Renal cortex interstitium (tissue), 11 donors: ENCODE results near the gene BCAS3. TPM values are rescaled to one million over a fixed set of nuclear protein-coding genes. Genes with fewer than 3 reads are reported as not detected.
"Not testable (repeated sequence)": the region's sequence is repeated elsewhere in the genome, so short reads cannot be mapped to it uniquely, and the experiment has no call there.

Experiments used
- DNase-seq, 11 donors: peaks; one replicate each; pipeline ENCODE4 v3.0.0-alpha.2; 2013; ENCODE audit warnings: low read depth in 9 of 11, low spot score in 4 of 11; ENCODE audit errors: extremely low read depth in 1 of 11
- polyA plus RNA-seq, 3 donors: library from polyadenylated mRNA; unstranded; fragments of 120-200 nt; gene quantifications; one replicate each; pipeline ENCODE4 v1.2.1, GENCODE V29; 2013; ENCODE audit not compliant: insufficient read length in 3 of 3

Gene BCAS3
- polyA plus RNA-seq, 3 donors = 27.0 to 30.9 (median 28.9) TPM

DNA sequence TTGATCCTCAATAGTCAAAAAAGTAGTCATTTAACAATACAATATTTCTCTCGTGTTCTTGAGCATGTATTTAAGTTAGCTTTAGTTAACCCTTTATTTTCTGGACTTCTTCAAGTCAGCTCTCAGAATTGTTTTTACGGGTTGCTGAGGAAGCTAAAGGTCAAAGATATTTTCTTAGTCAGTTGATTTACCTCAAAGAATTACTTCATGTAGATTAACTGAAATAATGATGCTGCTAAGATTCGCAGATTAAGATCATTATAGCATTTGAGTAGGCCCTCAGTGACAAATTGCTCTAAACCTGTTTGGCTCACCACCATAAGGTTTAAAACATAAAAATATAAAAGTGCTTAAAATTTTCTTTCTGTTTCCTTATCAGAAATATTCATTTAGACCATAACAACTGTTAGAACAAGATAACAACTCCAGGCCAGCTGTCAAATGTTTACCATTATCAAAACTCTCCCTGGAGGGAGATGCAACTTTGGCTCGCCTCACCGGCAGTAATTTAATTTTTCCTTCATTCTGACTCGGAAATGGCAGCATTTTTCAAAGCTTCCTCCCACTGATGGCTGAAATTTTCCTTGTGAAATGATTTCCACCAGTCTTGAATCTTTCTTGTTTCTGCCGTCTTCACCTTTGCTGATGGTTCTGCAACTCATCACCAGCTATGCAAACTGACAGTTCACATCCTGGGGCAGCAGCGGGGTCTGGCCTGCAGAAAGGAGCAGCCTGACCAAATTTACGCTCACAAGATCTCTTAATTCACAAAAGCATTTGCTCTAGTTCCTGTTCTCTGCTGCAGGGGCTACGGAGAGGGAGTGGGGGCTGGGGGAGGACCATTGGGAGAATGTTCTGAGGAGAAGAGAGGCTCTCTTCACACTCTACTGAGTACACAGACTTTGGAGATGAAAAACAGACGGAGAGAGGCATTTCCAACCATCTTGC lies 467.2 kb downstream of the BCAS3 start:
- DNase-seq = peak in 1 of 11 donors; percentile 57

DNA sequence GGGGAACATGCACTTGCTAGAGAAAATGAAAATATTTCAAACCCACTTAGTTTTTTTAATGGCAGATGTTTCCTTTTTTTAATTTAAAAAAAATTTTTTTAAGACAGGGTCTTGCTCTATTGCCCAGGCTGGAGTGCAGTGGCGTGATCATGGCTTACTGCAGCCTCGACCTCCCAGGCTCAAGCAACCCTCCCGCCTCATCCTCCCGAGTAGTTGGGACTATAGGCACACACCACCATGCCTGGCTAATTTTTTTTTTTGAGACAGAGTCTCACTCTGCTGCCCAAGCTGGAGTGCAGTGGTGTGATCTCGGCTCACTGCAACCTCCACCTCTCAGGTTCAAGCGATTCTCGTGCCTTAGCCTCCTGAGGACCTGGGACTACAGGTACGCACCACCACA lies 469.2 kb downstream of the BCAS3 start:
- DNase-seq = not testable (repeated sequence)

DNA sequence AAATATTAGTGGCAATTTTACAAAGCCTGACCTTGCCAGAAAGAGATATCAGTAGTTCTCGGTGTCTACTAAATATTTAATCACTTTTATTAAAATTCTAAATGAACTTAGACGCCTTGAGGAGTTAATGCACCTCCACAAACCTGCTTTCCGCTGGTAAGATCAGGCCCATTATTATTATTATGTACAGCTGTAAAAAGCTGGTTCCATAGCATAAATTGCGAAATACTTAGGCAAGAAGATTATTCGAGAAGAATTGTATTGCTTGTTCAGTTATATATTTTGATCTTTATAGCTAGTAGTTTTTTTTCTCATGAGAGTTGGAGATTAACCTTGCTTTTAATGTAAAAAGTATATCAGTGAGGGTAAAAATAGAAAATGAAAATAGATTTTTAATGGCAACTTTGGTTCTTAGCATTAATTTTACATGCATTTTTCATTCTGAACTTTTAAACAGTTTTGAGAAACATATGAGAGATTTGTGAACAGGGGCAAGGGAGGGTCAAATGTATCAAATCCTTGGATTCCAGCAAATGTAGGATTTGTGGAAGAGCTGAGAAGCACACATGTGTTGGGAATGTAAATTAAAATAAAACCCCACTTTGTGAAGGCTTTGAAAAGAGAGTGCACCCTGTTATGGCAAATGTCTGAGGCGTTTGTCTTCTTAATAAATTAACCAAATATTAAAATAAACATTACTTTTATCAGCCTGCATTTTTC lies 471.6 kb downstream of the BCAS3 start:
- no peak for DNase-seq

DNA sequence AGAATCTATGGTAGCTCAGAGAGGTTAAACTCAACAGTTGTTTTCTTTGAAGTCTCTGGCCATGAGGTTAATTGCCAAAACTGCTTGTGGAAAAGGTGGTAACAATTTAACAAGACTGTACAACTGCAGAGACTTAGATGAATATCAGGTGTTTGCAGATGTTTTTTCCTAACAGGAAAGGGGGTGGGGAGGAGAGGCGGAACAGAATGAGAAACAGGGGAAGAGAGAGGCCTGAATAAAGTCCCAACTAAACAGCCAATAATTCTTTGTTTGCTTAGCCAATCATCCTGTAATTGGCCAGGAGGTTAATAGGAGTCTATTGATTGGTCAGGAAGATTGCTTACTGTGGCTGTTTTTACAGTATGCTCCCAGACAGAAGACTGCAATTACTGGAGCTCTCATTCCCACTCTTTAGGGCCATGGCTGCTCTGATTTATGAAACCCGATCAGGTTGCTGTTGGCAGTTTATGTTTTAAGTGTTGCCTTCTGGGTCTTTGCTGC lies 472.3 kb downstream of the BCAS3 start:
- peak in 2 of 11 donors; percentile 57 to 61 for DNase-seq

DNA sequence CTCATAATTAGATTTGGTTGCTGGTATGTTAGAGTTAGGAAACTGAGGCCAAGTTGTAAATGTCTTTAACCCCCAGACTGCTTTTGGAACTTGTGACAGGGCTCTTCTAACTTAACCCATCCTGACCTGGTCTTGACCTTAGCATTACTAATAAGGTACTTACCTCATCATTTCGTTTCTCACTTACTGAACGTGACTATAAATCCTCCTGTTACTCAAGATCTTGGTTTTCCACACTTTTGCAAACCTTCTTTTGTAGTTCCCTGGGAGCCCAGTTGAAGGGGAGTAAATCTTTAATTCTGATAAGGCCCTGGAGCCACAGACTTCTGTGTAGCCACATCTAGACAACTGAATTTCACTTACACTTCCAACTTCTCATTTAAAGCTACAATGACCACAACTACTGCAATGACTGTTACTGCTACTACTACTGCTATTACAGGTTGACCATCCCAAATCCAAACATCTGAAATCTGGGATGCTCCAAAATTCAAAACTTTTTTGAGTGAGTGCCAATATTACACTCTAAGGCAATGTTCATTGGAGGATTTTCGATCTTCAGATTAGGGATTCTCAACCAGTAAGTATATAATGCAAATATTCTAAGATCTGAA lies 473.1 kb downstream of the BCAS3 start:
- DNase-seq = no peak

DNA sequence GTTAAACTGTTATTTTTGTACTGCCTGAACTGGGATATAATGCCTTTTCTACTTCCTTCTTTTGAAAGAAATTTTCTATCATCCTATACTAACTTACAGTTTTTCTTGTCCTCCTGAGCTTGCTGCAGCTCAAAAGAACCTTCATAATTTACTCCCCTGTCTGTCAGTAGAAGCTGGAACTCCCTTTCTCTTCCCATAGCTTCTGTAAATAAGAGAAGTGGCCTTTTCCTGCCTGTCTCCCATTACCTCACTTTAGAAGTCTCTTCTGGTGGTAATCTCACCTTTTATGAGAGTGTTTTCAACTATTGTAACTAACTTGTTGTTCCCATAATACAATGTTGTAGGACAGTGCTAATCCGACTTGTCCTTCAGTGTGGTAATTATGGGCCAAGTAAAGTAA lies 475.2 kb downstream of the BCAS3 start:
- DNase-seq = no peak

DNA sequence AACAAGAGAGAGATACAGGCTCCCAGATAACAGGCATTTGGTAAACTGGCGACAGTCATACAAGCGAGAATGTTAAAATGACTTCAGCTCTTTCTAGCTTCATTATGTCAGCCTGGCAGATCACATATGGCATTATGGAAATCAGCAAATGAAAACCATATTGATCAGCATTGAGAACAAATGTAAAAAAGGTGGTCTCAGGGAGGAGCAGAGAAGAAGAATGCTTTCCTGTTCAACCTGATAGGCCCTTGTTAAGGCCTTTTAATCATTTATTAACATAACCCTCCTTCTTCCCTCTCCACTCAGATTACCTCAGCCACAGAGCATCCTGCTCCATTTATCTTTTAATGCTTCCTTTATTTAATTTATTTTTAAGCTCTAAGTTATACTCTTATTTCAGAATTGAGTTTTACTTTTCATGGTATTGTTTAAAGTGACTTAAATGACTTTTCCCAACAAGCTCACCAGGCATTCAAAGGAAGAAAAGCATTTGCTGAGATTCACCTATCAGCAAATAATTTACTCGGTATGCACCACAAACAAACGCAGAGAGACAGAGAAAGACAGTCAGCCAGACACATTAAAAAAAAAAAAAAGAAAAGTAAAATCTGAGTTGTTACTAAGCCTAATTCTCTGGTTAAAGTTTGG lies 478.1 kb downstream of the BCAS3 start:
- DNase-seq = no peak

DNA sequence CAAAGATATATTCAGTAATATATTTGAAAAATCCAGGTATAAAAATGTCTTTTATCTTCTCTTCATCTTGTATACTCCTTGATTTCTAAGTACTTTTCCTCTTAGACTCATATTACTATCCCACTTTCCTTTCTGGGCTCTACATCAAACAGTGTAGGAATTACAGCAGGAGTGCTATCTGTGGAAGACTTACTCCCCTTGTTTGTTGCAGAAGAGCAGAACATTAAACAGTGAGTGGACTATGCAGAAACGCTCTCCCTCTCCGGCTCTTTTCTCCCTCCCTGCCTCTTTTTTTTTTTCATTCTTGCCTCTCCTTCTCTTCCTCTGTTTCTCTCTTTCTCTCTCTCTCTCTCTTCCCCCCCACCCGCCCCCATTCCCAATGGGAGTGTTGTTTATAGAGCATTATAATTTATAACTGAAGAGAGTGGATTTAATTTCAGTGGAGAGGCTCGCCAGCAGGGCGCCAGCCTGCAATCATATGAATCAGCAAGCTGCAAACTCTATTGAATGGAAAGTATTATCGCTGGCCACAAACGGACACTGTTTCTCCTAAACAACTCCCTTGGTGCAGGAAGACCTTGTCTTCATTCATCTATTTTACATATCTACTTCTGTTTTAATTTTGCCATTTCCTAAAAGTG lies 479.7 kb downstream of the BCAS3 start:
- DNase-seq = no peak

DNA sequence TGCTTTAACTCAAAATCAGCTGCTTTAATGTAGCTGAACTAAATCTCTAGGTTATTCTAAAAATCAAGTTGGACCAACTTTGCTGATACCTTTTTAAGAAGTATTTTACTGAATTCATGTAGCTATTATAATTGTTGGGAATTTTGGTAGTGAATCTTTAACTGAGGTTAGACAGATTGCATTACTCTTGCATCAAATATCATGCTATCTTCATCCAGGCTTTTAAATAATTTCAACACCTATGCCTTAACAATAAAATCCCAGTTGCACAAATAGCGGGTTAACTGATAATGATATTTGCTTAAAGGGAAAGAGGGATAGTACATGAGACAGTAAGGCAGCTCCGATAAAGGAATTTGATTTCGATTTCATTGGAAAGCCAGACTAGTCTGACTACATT lies 480.7 kb downstream of the BCAS3 start:
- no peak for DNase-seq

DNA sequence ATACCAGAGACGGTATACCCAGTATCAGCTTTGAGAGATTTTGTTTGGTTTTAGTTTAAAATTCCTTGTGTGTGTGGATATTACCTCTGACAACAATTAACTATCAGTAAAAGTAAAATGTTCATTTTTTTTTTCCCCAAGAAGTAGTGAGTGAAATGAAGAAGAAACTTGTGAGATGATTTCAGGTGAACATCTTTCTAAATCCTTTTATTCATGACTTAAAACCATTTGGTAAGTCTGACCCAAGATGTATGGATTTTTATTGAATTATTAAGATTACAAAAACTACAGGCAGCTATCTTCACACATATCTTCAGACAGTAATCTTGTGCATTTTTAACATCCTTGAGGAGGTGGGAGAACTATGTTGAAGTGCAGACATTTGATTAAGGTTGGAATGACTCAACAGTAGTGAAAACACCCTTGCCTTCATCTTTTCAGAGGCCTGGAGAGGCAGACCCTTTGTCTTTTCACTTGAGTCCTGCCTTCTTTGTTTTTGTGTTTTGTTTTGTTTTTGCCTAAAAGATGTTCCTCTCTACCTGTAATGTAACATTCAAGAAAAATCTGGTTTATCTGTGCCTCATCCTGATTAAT lies 481.7 kb downstream of the BCAS3 start:
- DNase-seq = no peak

DNA sequence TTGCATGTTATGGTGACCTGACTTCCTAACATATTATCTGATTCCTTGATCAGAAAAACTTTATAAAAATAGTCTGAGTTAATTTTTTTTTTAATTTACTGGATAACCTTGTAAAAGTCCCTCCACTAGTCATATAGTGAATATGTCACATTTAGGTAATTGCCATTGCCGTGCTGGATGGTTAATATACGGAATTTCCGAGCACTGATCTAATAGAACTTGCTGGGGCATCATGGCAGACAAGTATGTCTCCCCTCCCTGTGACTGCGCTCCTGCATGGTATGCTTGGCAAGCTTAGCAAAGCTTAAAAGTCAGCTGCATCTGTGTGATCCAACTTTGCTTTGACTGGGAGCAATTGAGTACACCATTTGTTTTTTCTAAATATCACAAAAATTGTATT lies 482.6 kb downstream of the BCAS3 start:
- no peak for DNase-seq

DNA sequence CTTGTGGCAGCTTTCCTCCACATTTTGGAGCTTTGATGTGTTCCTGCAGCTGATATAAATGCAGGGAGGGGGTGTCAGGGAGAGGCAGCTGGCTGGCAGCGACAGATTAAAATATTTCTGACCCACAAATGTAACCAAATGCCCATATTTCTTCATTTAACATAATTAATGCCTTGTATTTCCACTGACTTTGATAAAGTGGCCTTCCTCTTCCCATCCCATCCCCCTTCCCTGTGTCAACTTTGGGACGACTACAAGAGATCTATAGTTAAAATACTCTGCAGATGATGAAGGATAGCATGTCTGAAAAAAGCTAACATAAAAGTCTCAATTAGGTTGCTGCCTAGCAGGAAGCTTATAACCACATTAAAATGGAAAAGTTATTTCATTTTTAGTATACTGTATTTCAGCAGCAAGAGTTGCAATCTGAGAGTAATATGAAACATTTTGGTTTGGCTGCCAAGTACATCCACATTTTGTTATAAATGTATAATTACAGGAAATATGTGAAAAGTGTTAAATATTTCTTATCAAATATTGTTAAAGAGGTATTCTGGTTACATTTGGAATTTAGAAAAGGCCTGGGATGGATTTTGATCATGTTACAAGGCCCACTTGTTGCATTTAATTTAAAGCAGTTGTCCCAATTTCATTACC lies 483.3 kb downstream of the BCAS3 start:
- no peak for DNase-seq

DNA sequence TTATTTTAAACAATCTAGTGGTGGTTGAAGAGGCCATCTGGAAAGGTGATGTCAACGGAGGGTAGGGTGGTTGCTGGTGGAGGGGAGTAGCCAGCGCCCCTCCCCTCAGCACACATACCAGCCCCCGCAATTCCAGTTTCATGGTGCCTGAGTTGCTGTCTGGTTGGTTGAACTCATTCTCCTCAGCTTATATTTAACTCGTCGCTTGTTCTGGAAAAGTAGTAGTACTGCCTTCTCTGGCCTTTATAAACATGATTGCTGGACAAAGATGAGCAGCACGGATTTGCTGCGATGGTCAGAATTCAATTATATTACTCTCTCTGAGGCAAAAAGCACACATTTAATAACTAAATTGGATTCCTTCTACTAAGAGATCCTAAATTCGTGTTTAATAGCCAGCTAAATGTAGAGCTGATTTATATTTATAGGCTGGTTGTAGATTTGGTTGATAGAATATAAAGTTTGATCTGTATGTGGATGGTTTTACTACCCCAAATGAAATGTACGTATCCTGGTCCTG lies 484.0 kb downstream of the BCAS3 start:
- DNase-seq = peak in 1 of 11 donors; percentile 59

DNA sequence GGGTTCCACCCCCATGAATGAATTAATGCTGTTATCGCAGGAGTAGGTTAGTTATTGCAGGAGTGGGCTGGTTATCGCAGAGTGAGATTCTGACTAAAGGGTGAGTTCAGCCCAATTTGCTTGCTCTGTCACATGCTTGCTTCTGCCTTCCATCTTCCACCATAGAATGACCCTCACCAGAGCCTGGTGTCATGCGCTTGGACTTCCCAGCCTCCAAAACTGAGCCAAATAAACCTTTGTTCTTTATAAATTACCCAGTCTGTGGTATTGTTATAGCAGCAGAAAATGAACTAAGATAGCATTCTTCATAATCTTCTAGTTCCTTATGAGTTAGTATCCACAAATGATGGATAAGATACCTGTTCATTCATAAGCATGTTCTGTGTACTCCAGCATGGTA lies 486.9 kb downstream of the BCAS3 start:
- DNase-seq = no peak

DNA sequence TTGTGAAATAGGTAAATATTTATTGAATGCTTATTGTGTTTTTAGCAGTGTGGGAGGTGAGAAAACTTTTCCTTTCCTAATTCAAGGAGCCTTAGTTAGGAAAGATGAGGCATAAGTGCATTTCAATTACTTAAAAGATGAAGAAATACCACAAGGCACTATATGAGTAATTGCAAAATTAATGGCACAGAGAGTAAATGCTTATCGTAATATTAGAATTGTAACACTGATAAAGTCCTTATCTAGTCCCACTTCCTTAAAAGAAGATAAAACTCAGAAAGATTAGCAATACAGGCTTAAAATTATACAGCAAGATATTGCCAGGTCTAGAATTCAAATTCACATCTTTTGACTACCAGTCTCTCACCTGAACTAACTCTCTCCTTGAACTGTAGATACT lies 489.4 kb downstream of the BCAS3 start:
- DNase-seq = no peak

DNA sequence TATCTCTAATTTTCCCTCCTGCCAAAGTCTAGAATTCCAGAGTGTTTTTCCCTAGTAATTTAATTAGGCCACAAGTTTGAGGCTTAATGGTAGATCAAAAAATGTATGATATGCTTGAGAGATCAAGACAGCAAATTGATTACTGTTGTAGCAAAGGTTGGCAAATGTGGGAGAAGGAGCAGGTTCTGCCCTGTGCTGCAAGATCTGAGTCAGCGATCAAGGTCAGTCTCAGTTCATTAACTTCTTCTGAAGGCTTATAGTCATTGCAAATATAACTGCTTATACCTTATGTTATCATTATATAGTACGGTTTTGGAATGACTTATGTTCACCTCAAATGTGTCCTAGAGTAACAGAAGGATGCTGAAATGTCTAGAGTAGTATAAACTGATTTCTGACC lies 490.9 kb downstream of the BCAS3 start:
- DNase-seq = peak in 1 of 11 donors; percentile 57

DNA sequence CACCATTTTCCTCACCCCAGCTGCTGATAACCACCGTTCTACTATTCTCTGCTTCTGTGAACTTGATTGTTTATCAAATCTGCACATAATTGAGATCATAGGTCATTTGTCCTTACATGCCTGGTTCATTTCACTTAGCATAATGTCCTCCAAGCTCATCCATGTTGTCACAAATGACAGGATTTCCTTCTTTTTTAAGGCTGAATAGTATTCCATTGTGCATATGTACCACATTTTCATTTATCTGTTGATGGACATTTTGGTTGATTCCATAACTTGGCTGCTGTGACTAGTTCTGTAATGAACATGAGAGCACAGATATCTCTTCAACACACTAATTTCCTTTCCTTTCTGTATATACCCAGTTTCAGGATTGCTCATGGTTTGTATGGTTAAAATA lies 496.7 kb downstream of the BCAS3 start:
- no peak for DNase-seq
